Measurements from ENCODE around the gene EMX1.

Gene EMX1

DNA sequence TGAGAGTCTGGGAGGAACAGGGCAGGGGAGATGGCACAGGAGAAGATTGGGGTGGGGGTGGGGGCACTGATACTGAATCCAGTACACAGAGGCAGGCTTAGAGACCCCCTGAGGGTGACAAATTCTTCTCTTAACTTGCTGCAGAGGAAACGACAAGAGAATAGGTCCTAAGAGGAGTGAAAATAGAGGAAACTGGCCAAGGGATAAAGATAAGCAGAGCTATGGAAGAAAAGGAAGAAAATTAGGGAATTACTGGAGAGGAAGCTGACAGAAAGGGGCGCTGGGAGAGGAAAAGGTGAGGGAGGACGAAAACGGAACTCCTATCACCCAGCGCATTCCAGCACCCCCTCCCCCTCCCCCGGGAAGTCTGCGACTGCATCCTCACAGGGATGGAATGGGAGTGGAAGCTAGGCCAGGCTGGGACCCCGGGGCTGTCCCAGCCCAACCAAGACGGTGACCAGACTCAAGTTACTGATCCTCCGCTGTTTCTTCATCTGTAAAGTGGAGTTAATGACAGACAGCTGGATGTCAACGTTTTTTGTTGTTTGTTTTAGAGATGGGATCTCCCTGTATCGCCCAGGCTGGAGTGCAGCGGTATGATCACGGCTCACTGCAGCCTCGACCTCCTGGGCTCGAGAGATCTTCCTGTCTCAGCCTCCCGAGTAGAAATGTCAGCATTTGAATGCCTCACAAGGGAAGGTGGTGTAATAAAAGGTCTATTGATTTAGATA, 2.6 kb upstream of the EMX1 start:
- Histone ChIP-seq H3K4me1 (ENCODE audit: low read depth, poor library complexity, severe bottlenecking) (peaks cover 28% of the 10 kb centered on the region), H2AFZ (ENCODE audit: low read depth) (no peak overlapping the region), H4K20me1 (ENCODE audit: insufficient read depth) (no peaks in the 10 kb centered on the region), H3K9ac (no peak overlapping the region), H3K36me3 (ENCODE audit: insufficient read depth) (no peaks in the 10 kb centered on the region), H3K27ac (no peak overlapping the region), H3K4me3 (IDR thresholded peaks at IDR 0.05; ENCODE audit: insufficient read depth, low read depth, low read length) (no peak overlapping the region), H3K27me3 (ENCODE audit: insufficient read depth, low read depth) (peaks cover 71% of the 10 kb centered on the region), H3K4me2 (no peak overlapping the region), H3K79me2 (ENCODE audit: insufficient read depth, low read depth) (no peaks in the 10 kb centered on the region)
- TF ChIP-seq, protein P1, sequence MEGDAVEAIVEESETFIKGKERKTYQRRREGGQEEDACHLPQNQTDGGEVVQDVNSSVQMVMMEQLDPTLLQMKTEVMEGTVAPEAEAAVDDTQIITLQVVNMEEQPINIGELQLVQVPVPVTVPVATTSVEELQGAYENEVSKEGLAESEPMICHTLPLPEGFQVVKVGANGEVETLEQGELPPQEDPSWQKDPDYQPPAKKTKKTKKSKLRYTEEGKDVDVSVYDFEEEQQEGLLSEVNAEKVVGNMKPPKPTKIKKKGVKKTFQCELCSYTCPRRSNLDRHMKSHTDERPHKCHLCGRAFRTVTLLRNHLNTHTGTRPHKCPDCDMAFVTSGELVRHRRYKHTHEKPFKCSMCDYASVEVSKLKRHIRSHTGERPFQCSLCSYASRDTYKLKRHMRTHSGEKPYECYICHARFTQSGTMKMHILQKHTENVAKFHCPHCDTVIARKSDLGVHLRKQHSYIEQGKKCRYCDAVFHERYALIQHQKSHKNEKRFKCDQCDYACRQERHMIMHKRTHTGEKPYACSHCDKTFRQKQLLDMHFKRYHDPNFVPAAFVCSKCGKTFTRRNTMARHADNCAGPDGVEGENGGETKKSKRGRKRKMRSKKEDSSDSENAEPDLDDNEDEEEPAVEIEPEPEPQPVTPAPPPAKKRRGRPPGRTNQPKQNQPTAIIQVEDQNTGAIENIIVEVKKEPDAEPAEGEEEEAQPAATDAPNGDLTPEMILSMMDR (conservative IDR thresholded peaks at IDR 0.05; ENCODE audit: low read depth, low read length): no peak

DNA sequence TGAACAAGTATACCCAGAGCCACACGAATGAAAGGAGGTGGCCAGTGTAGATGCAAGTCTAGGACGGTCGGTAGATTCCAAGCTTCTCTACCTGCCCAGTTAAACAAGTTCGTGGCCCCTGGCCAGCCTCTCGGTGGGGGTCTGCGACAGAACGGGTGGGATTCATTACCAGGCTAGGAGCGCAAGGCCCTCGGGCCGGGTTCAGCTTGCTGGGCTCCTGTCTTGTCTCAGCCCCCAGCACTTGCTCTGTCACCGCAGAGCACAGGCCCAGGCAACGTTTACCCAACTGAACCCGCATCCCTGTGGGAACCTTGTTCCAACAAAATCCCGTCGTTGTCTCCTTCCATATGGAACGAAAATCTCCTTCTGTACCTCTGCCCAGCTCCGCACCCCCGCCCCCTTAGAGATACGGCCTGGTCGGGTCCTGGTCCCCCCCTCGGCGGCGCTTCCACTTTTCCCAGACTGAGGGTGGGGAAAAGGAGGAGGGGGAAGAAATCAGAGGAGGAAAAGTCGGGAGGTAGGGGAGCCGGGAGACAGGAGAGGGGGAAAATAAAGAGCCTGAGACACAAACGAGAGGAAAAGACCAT, 1.9 kb upstream of the EMX1 start:
- no peaks in the 10 kb centered on the region for H4K20me1 ChIP-seq (ENCODE audit: insufficient read depth)
- no peak overlapping the region for H3K27ac ChIP-seq
- peak overlapping the region; percentile 80 for H3K4me3 ChIP-seq (IDR thresholded peaks at IDR 0.05; ENCODE audit: insufficient read depth, low read depth, low read length)
- no peaks in the 10 kb centered on the region for H3K79me2 ChIP-seq (ENCODE audit: insufficient read depth, low read depth)
- TF ChIP-seq, protein P1 (conservative IDR thresholded peaks at IDR 0.05; ENCODE audit: low read depth, low read length): no peak
- peaks cover 77% of the 10 kb centered on the region for H3K27me3 ChIP-seq (ENCODE audit: insufficient read depth, low read depth)
- peak overlapping the region; percentile 99 for H3K4me2 ChIP-seq
- peak overlapping the region; percentile 99 for H2AFZ ChIP-seq (ENCODE audit: low read depth)
- H3K9ac ChIP-seq: no peak overlapping the region
- no peaks in the 10 kb centered on the region for H3K36me3 ChIP-seq (ENCODE audit: insufficient read depth)
- peaks cover 29% of the 10 kb centered on the region for H3K4me1 ChIP-seq (ENCODE audit: low read depth, poor library complexity, severe bottlenecking)

DNA sequence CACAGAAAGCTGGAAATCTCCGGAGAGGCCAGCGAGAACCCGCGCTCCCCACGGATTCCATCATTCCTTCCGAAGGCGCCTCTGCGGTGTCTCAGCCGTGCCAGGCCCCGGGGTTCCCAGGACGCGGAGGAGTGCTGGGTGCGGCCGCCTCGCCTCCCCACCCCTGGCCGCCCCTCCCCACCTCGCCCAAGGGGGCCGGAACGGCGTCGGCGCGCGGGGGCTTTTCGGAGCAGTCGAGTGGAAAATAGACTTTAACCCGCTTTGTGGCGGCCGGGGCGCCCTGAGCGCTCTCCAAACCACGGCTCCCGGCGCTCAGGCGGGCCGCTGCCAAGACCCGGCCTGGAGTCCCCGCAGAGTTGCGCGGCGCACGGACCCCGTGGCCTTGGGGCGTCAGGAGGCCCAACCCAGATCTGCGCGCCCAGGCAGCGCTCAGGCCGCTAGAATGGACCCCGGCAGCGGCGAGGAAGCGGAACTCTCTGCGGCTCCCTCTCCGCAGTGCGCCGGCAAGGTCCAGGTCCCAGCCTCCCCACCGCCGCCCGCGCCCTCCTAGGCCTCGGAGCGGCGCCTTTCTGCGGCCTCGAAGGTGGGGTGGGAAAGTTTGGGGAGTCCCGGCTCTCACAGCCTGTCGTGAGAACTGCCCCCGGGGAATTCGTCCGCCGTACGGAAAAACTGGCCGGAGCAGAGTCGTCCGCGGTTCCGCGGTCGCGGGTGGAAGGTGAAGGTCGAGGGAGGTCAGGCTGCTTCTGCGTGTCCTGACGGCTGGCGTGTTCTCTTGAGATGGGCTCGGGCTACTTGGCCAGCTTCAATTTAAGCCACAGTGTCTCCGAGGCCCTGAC, 1.2 kb upstream of the EMX1 start:
- Histone ChIP-seq H3K27ac (no peak overlapping the region), H3K36me3 (ENCODE audit: insufficient read depth) (no peaks in the 10 kb centered on the region), H2AFZ (ENCODE audit: low read depth) (peak overlapping the region; percentile 99), H3K4me2 (peak overlapping the region; percentile 99), H3K79me2 (ENCODE audit: insufficient read depth, low read depth) (no peaks in the 10 kb centered on the region), H3K4me3 (IDR thresholded peaks at IDR 0.05; ENCODE audit: insufficient read depth, low read depth, low read length) (peak overlapping the region; percentile 95), H3K27me3 (ENCODE audit: insufficient read depth, low read depth) (peaks cover 85% of the 10 kb centered on the region), H4K20me1 (ENCODE audit: insufficient read depth) (no peaks in the 10 kb centered on the region), H3K9ac (peak overlapping the region; percentile 15; the same call in 1 of the 2 replicates), H3K4me1 (ENCODE audit: low read depth, poor library complexity, severe bottlenecking) (peaks cover 29% of the 10 kb centered on the region)
- TF ChIP-seq, protein P1 (conservative IDR thresholded peaks at IDR 0.05; ENCODE audit: low read depth, low read length): no peak

DNA sequence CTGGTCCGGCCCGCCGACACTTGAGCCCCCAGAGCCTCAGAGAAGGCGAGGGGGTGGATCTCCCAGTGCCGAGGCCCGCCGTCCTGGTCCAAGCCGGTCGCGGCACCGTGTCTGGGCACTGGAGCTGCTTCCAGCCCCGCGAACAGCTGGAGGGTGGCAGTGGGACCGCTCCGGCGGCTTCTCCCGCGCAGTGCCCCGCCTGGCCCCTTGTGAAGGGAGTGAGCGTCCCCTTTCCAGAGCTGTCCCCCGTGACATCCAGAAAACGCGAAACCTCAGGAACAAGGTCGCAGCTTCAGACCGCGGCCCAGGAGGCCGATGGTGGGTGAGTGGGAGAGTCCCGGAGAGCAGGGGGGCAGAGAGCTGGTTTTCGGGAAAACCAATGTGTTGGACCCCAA, 579 bp upstream of the EMX1 start:
- H3K27me3 ChIP-seq (ENCODE audit: insufficient read depth, low read depth): peaks cover 91% of the 10 kb centered on the region
- no peaks in the 10 kb centered on the region for H4K20me1 ChIP-seq (ENCODE audit: insufficient read depth)

More for the DNA sequence above, 579 bp upstream of the EMX1 start:
- Histone ChIP-seq H3K4me2 (peak overlapping the region; percentile 99), H2AFZ (ENCODE audit: low read depth) (peak overlapping the region; percentile 99), H3K27ac (no peak overlapping the region), H3K4me1 (ENCODE audit: low read depth, poor library complexity, severe bottlenecking) (peaks cover 29% of the 10 kb centered on the region), H3K4me3 (IDR thresholded peaks at IDR 0.05; ENCODE audit: insufficient read depth, low read depth, low read length) (no peak overlapping the region), H3K79me2 (ENCODE audit: insufficient read depth, low read depth) (no peaks in the 10 kb centered on the region), H3K36me3 (ENCODE audit: insufficient read depth) (no peaks in the 10 kb centered on the region), H3K9ac (peak overlapping the region; percentile 26; the same call in 1 of the 2 replicates)
- TF ChIP-seq, protein P1 (conservative IDR thresholded peaks at IDR 0.05; ENCODE audit: low read depth, low read length): no peak

Data from KMS-11 (cell line).